Neural cell (in vitro differentiated cells): Measurements from ENCODE around the gene GINS3. TPM values are rescaled to one million over a fixed set of nuclear protein-coding genes. Genes with fewer than 3 reads are reported as not detected.
"Not testable (repeated sequence)": the region's sequence is repeated elsewhere in the genome, so short reads cannot be mapped to it uniquely, and the experiment has no call there.

Experiments used
- H2AFZ ChIP-seq: fragments of 200-600, 300-800 bp; sonication (generic), shearing (Covaris generic); 2 replicates; pipeline ENCODE4 v1.6.0; 2014; ENCODE audit warnings: low read depth, mild to moderate bottlenecking, antibody characterized with exemption, low read length, moderate library complexity
- H3F3A ChIP-seq: fragments of 200-600 bp; shearing (Covaris generic); 2 replicates; pipeline ENCODE4 v1.6.1; 2016; ENCODE audit warnings: mild to moderate bottlenecking, moderate library complexity, mixed read lengths, antibody characterized with exemption, low read length; ENCODE audit not compliant: insufficient read depth, poor library complexity, severe bottlenecking
- H3K27ac ChIP-seq: fragments of 200-600, 300-800 bp; sonication (generic), shearing (Covaris generic); 2 replicates; pipeline ENCODE4 v1.5.1; 2014; ENCODE audit warnings: mild to moderate bottlenecking, low read length, moderate library complexity
- H3K27me3 ChIP-seq: fragments of 300-800, 200-600 bp; sonication (generic), shearing (Covaris generic); 2 replicates; pipeline ENCODE4 v1.6.0; 2014; ENCODE audit warnings: mild to moderate bottlenecking, low read depth, low read length, moderate library complexity; ENCODE audit not compliant: insufficient read depth
- H3K36me3 ChIP-seq: fragments of 300-800, 200-600 bp; sonication (generic), shearing (Covaris generic); 2 replicates; pipeline ENCODE4 v1.5.1; 2014; ENCODE audit warnings: mild to moderate bottlenecking, antibody characterized with exemption, low read length, moderate library complexity; ENCODE audit not compliant: insufficient read depth
- H3K4me2 ChIP-seq: fragments of 300-800, 200-600 bp; sonication (generic), shearing (Covaris generic); 2 replicates; pipeline ENCODE4 v1.6.0; 2014; ENCODE audit warnings: mild to moderate bottlenecking, low read length
- H3K4me3 ChIP-seq: fragments of 300-800, 200-600 bp; sonication (generic), shearing (Covaris generic); 2 replicates; pipeline ENCODE4 v1.5.1; 2014; ENCODE audit warnings: mild to moderate bottlenecking, low read length, moderate library complexity
- H3K79me2 ChIP-seq: fragments of 200-600 bp; shearing (Covaris generic); replicated peaks from 2 replicates; pipeline ENCODE4 v1.6.0; 2014; ENCODE audit warnings: mild to moderate bottlenecking, low read length, moderate library complexity; ENCODE audit not compliant: insufficient read depth
- H3K9ac ChIP-seq: fragments of 300-800, 200-600 bp; sonication (generic), shearing (Covaris generic); 2 replicates; pipeline ENCODE4 v1.6.1; 2016; ENCODE audit warnings: mild to moderate bottlenecking, low read length, mixed read lengths
- H3K9me2 ChIP-seq: fragments of 200-600 bp; shearing (Covaris generic); 2 replicates; pipeline ENCODE4 v1.6.1; 2016; ENCODE audit warnings: mild to moderate bottlenecking, low read length, mixed read lengths; ENCODE audit not compliant: insufficient read depth
- H3K9me3 ChIP-seq: fragments of 200-600, 300-800 bp; sonication (generic), shearing (Covaris generic); 2 replicates; pipeline ENCODE4 v1.6.1; 2016; ENCODE audit warnings: mild to moderate bottlenecking, mixed run types, low read length, moderate library complexity, mixed read lengths
- H4K20me1 ChIP-seq: fragments of 200-600 bp; shearing (Covaris generic); 2 replicates; pipeline ENCODE4 v1.6.1; 2016; ENCODE audit warnings: mild to moderate bottlenecking, mixed run types; ENCODE audit not compliant: insufficient read depth
- CTCF ChIP-seq: fragments of 450-650 bp; IDR thresholded peaks from 2 replicates; pipeline ENCODE4 v1.5.1; 2014; ENCODE audit warnings: antibody characterized with exemption, mild to moderate bottlenecking, moderate library complexity; ENCODE audit not compliant: poor library complexity, severe bottlenecking
- EP300 ChIP-seq: fragments of 450-650 bp; conservative IDR thresholded peaks from 2 replicates; pipeline ENCODE4 v1.6.1; 2014; ENCODE audit warnings: antibody characterized with exemption, mild to moderate bottlenecking, moderate library complexity; ENCODE audit not compliant: poor library complexity, severe bottlenecking
- EZH2 ChIP-seq: fragments of 200-600, 300-800 bp; shearing (Covaris generic), sonication (generic); IDR thresholded peaks from 2 replicates; pipeline ENCODE4 v1.6.1; 2014; ENCODE audit warnings: antibody characterized with exemption, low read length, borderline replicate concordance, mild to moderate bottlenecking; ENCODE audit not compliant: insufficient read depth, poor library complexity, severe bottlenecking
- MXI1 ChIP-seq: fragments of 450-650 bp; conservative IDR thresholded peaks from 2 replicates; pipeline ENCODE4 v1.6.1; 2014; ENCODE audit warnings: antibody characterized with exemption, mild to moderate bottlenecking; ENCODE audit not compliant: poor library complexity, severe bottlenecking
- POLR2AphosphoS5 ChIP-seq: IDR thresholded peaks from 2 replicates; pipeline ENCODE4 v1.6.1; 2012
- RAD21 ChIP-seq: fragments of 450-650 bp; conservative IDR thresholded peaks from 2 replicates; pipeline ENCODE4 v1.6.1; 2014; ENCODE audit warnings: antibody characterized with exemption, mild to moderate bottlenecking, moderate library complexity
- REST ChIP-seq: IDR thresholded peaks from 2 replicates; pipeline ENCODE4 v1.6.1; 2012; ENCODE audit warnings: borderline replicate concordance
- SMC3 ChIP-seq: fragments of 450-650 bp; conservative IDR thresholded peaks from 2 replicates; pipeline ENCODE4 v1.6.1; 2014; ENCODE audit warnings: antibody characterized with exemption, mild to moderate bottlenecking, moderate library complexity; ENCODE audit not compliant: poor library complexity
- TAF1 ChIP-seq: IDR thresholded peaks from 2 replicates; pipeline ENCODE4 v1.6.1; 2012; ENCODE audit warnings: low read depth
- polyA plus RNA-seq: library from polyadenylated mRNA; depleted of rRNA; stranded (reverse); fragments of >200 nt; gene quantifications from 2 replicates; pipeline ENCODE4 v1.2.3, GENCODE V29; 2014

The GINS3 gene
- polyA plus RNA-seq, 1 donor from 2014 or later: 4.3 TPM

- H3F3A ChIP-seq, H4K20me1 ChIP-seq, H3K27me3 ChIP-seq, H2AFZ ChIP-seq, H3K9ac ChIP-seq, H3K9me3 ChIP-seq, H3K36me3 ChIP-seq, H3K9me2 ChIP-seq, H3K4me2 ChIP-seq, H3K79me2 ChIP-seq, H3K4me3 ChIP-seq, H3K27ac ChIP-seq: not testable (repeated sequence)
Observed at GRCh38 chr16:58396897-58397296, 4.6 kb downstream of the GINS3 start.

GRCh38 chr16:58399718-58400633 is 7.7 kb downstream of the GINS3 start:
- H3K27ac ChIP-seq: no peak overlapping the region
- no peaks in the 10 kb centered on the region for H3K27me3 ChIP-seq
- no peaks in the 10 kb centered on the region for H4K20me1 ChIP-seq
- no peak overlapping the region for H3K9ac ChIP-seq
- H3K4me3 ChIP-seq: no peak overlapping the region
- H3K79me2 ChIP-seq: no peaks in the 10 kb centered on the region
- H2AFZ ChIP-seq: no peak overlapping the region
- no peaks in the 10 kb centered on the region for H3F3A ChIP-seq
- H3K36me3 ChIP-seq: no peaks in the 10 kb centered on the region
- no peaks in the 10 kb centered on the region for H3K9me2 ChIP-seq
- no peaks in the 10 kb centered on the region for H3K9me3 ChIP-seq
- TF ChIP-seq TAF1 (no peak), MXI1 (no peak)
- no peak overlapping the region for H3K4me2 ChIP-seq

- H3K27me3 ChIP-seq, H4K20me1 ChIP-seq, H3K4me3 ChIP-seq, H3K9ac ChIP-seq, H3K79me2 ChIP-seq, H2AFZ ChIP-seq, H3K27ac ChIP-seq, H3K9me2 ChIP-seq, H3F3A ChIP-seq, H3K9me3 ChIP-seq, H3K4me2 ChIP-seq, H3K36me3 ChIP-seq: not testable (repeated sequence)
Observed at GRCh38 chr16:58401305-58401704, 9.0 kb downstream of the GINS3 start.

- H3K9ac ChIP-seq: no peak overlapping the region
- no peaks in the 10 kb centered on the region for H3K9me2 ChIP-seq
- no peaks in the 10 kb centered on the region for H3K36me3 ChIP-seq
- H3K79me2 ChIP-seq: no peaks in the 10 kb centered on the region
- H3K4me2 ChIP-seq: no peak overlapping the region
- H3K4me3 ChIP-seq: no peak overlapping the region
- no peaks in the 10 kb centered on the region for H3F3A ChIP-seq
- no peaks in the 10 kb centered on the region for H4K20me1 ChIP-seq
- H3K9me3 ChIP-seq: no peaks in the 10 kb centered on the region
- TF ChIP-seq EP300 (no peak), SMC3 (no peak), EZH2 (no peak), MXI1 (no peak), REST (no peak), TAF1 (no peak), POLR2AphosphoS5 (no peak), RAD21 (no peak), CTCF (no peak)
- no peaks in the 10 kb centered on the region for H3K27me3 ChIP-seq
- no peak overlapping the region for H3K27ac ChIP-seq
- H2AFZ ChIP-seq: no peak overlapping the region
Observed at GRCh38 chr16:58402796-58403195, 10.5 kb downstream of the GINS3 start.
